Lower leg skin (tissue), 4 donors: ENCODE data around the gene TNFRSF6B. TPM values are rescaled to one million over a fixed set of nuclear protein-coding genes. Genes with fewer than 3 reads are reported as not detected.

Experiments used
- DNase-seq, 2 donors: peaks; one replicate each; pipeline ENCODE4 v3.0.0-alpha.2; 2019; ENCODE audit warnings: low spot score in 2 of 2
- H3K4me3 ChIP-seq: fragments of 200-600 bp; sonication (generic); 2 replicates; pipeline ENCODE4 v1.5.1; 2017; ENCODE audit warnings: mild to moderate bottlenecking, low read depth; ENCODE audit not compliant: poor library complexity, severe bottlenecking
- CTCF ChIP-seq, 3 donors: fragments of 450-650 bp; IDR thresholded peaks; one replicate each; pipeline ENCODE4 v1.5.1; 2016; ENCODE audit warnings: antibody characterized with exemption in 3 of 3, mild to moderate bottlenecking in 3 of 3, moderate library complexity in 2 of 3
- POLR2A ChIP-seq, 2 donors: fragments of 450-650 bp; IDR thresholded peaks; one replicate each; pipeline ENCODE4 v1.6.1; 2016 to 2017; ENCODE audit warnings: antibody characterized with exemption in 2 of 2, mild to moderate bottlenecking in 1 of 2, moderate library complexity in 1 of 2
- WGBS, 2 donors: methylation state at CpG; one replicate each; pipeline ENCODE4 v1.1.5; 2018; 5-methylcytosine and 5-hydroxymethylcytosine counted together
- intact Hi-C: fragments of 100-400 bp; cut with DNase I; formaldehyde crosslinking; loops from one replicate; pipeline ENCODE4 v1.15.0; 2023; ENCODE audit warnings: low total_unique reads
- total RNA-seq, 4 donors: library from RNA; depleted of rRNA; stranded (reverse); fragments of >200 nt; gene quantifications; one replicate each; pipeline ENCODE4 v1.1.0, GENCODE V29; 2016

TNFRSF6B gene
- total RNA-seq, 4 donors from 2014 or later, result 3.0 to 49.5 (median 12.1) TPM

- DNase-seq, result no peak
- WGBS, 2 donors, result 84 to 85% methylated on average over 17 to 26 of the region's 26 CpGs
- H3K4me3 ChIP-seq, result no peak overlapping the region
- intact Hi-C loops, result no loop called here
- TF ChIP-seq CTCF (IDR thresholded peaks at IDR 0.05) (no peak), POLR2A (IDR thresholded peaks at IDR 0.05) (no peak)
Observed at GRCh38 chr20:63745961-63746731, 49.7 kb downstream of the TNFRSF6B start.

GRCh38 chr20:63746751-63747315 lies 50.4 kb downstream of the TNFRSF6B start:
- no peak for DNase-seq
- TF ChIP-seq POLR2A (IDR thresholded peaks at IDR 0.05) (no peak), CTCF (IDR thresholded peaks at IDR 0.05) (no peak)
- intact Hi-C loops, result no loop called here
- no peak overlapping the region for H3K4me3 ChIP-seq
- WGBS, 2 donors, result 94% methylated on average over 21 to 36 of the region's 47 CpGs

GRCh38 chr20:63747622-63748069 lies 51.2 kb downstream of the TNFRSF6B start:
- H3K4me3 ChIP-seq, result no peak overlapping the region
- TF ChIP-seq CTCF (IDR thresholded peaks at IDR 0.05), result no peak
- TF ChIP-seq POLR2A (IDR thresholded peaks at IDR 0.05), result no peak
- WGBS, 2 donors, result 68 to 84% methylated on average over 5 to 13 of the region's 13 CpGs
- intact Hi-C loops, result no loop called here
- DNase-seq, result no peak

Other genes starting within 250 kb of the TNFRSF6B start
- not detected for gene KCNQ2, start 224.0 kb upstream of the TNFRSF6B start, total RNA-seq
- 10 to 100 TPM; 13.3 to 26.8 (median 22.9) TPM for gene EEF1A2, start 197.6 kb upstream of the TNFRSF6B start, total RNA-seq
- 100 to 1,000 TPM; 122 to 426 (median 348) TPM for gene PPDPF, start 175.9 kb upstream of the TNFRSF6B start, total RNA-seq
- gene PTK6, start 159.3 kb upstream of the TNFRSF6B start, total RNA-seq, result 100 to 1,000 TPM in 1 of 4 donors, 10 to 100 TPM in 3; 72.4 to 101 (median 79.9) TPM
- gene SRMS, start 148.9 kb upstream of the TNFRSF6B start, total RNA-seq, result under 1 TPM in 3 of 4 donors, not detected in 1; 0.16 to 0.59 (median 0.37) TPM
- under 1 TPM in 2 of 4 donors, not detected in 2; 0.12 to 0.39 TPM for gene FNDC11, start 142.5 kb upstream of the TNFRSF6B start, total RNA-seq
- 10 to 100 TPM; 26.9 to 35.4 (median 28.6) TPM for gene HELZ2, start 122.4 kb upstream of the TNFRSF6B start, total RNA-seq
- 10 to 100 TPM; 11.9 to 18.3 (median 13.7) TPM for gene GMEB2, start 69.6 kb upstream of the TNFRSF6B start, total RNA-seq
- 10 to 100 TPM in 3 of 4 donors, 1 to 10 TPM in 1; 9.4 to 23.0 (median 12.0) TPM for gene STMN3, start 43.2 kb upstream of the TNFRSF6B start, total RNA-seq
- 10 to 100 TPM in 3 of 4 donors, 1 to 10 TPM in 1; 8.5 to 38.3 (median 12.7) TPM for gene RTEL1, start 38.3 kb upstream of the TNFRSF6B start, total RNA-seq
- 10 to 100 TPM; 20.7 to 42.6 (median 34.7) TPM for gene ARFRP1, start 11.3 kb downstream of the TNFRSF6B start, total RNA-seq
- 10 to 100 TPM; 34.4 to 44.7 (median 35.9) TPM for gene ZGPAT, start 11.4 kb downstream of the TNFRSF6B start, total RNA-seq
- 10 to 100 TPM; 17.8 to 26.3 (median 21.8) TPM for gene LIME1, start 40.0 kb downstream of the TNFRSF6B start, total RNA-seq
- gene SLC2A4RG, start 43.1 kb downstream of the TNFRSF6B start, total RNA-seq, result 100 to 1,000 TPM in 2 of 4 donors, 10 to 100 TPM in 2; 79.9 to 127 (median 96.2) TPM
- 1 to 10 TPM; 1.2 to 6.7 (median 5.7) TPM for gene ZBTB46, start 134.6 kb downstream of the TNFRSF6B start, total RNA-seq
- not detected for gene ABHD16B, start 164.8 kb downstream of the TNFRSF6B start, total RNA-seq
- gene TPD52L2, start 168.6 kb downstream of the TNFRSF6B start, total RNA-seq, result 100 to 1,000 TPM in 2 of 4 donors, 10 to 100 TPM in 2; 85.9 to 101 (median 94.7) TPM
- 10 to 100 TPM; 40.6 to 59.7 (median 49.7) TPM for gene DNAJC5, start 198.5 kb downstream of the TNFRSF6B start, total RNA-seq